HG02840 (cell line): ENCODE results near the gene GNGT1.

ENCODE experiments used
- ATAC-seq: cut with Tn5 transposase; IDR thresholded peaks from one replicate; pipeline ENCODE4 v1.9.1; 2021; ENCODE audit warnings: mild to moderate bottlenecking, moderate library complexity, moderate number of reproducible peaks; ENCODE audit not compliant: unreplicated experiment, low FRiP score

The GNGT1 gene

GRCh38 chr7:93906267-93906666 lies at the start of gene GNGT1:
Gene GNGT1 (plus strand): TSS chr7:93906567. CDS start chr7:93906747, 180 bp downstream.
- no peak for ATAC-seq

GRCh38 chr7:93858857-93859256 lies 47.5 kb upstream of the GNGT1 start:
- ATAC-seq, result no peak

- no peak for ATAC-seq
Observed at GRCh38 chr7:93860261-93860660, 46.1 kb upstream of the GNGT1 start.

- ATAC-seq, result no peak
Observed at GRCh38 chr7:93861325-93861949, 44.9 kb upstream of the GNGT1 start.

- no peak for ATAC-seq
Observed at GRCh38 chr7:93862651-93863050, 43.7 kb upstream of the GNGT1 start.

GRCh38 chr7:93866886-93867285 lies 39.5 kb upstream of the GNGT1 start:
- ATAC-seq, result no peak

- no peak for ATAC-seq
Observed at GRCh38 chr7:93873998-93874574, 32.3 kb upstream of the GNGT1 start.

- no peak for ATAC-seq
Observed at GRCh38 chr7:93877742-93878141, 28.6 kb upstream of the GNGT1 start.

GRCh38 chr7:93879356-93879755 lies 27.0 kb upstream of the GNGT1 start:
- no peak for ATAC-seq

- ATAC-seq, result no peak
Observed at GRCh38 chr7:93882468-93882867, 23.9 kb upstream of the GNGT1 start.

- ATAC-seq, result no peak
Observed at GRCh38 chr7:93883078-93883916, 23.1 kb upstream of the GNGT1 start.

- ATAC-seq, result no peak
Observed at GRCh38 chr7:93883917-93884345, 22.4 kb upstream of the GNGT1 start.

GRCh38 chr7:93884541-93884940 lies 21.8 kb upstream of the GNGT1 start:
- no peak for ATAC-seq

- no peak for ATAC-seq
Observed at GRCh38 chr7:93889261-93889660, 17.1 kb upstream of the GNGT1 start.

GRCh38 chr7:93890041-93890463 lies 16.3 kb upstream of the GNGT1 start:
- ATAC-seq, result no peak

GRCh38 chr7:93890464-93891068 lies 15.8 kb upstream of the GNGT1 start, which contains the start of gene TFPI2:
Gene TFPI2 (minus strand): TSS chr7:93890753. CDS start chr7:93890678, 75 bp downstream.
- no peak for ATAC-seq

GRCh38 chr7:93894426-93894825 lies 11.9 kb upstream of the GNGT1 start:
- no peak for ATAC-seq

GRCh38 chr7:93894966-93895640 lies 11.3 kb upstream of the GNGT1 start:
- ATAC-seq, result no peak

- no peak for ATAC-seq
Observed at GRCh38 chr7:93895859-93896600, 10.3 kb upstream of the GNGT1 start.

GRCh38 chr7:93897680-93898079 lies 8.7 kb upstream of the GNGT1 start:
- no peak for ATAC-seq
